Activated CD8-positive, alpha-beta T cell treated with anti-CD3 and anti-CD28 coated beads for 36 hours (primary cell): ENCODE measurements around the gene TNS1. TPM values are rescaled to one million over a fixed set of nuclear protein-coding genes. Genes with fewer than 3 reads are reported as not detected.

Experiments
- ATAC-seq: fragments of 200-7000 bp; cut with Tn5 transposase; one replicate; pipeline ENCODE4 v1.10.0; 2021; ENCODE audit warnings: mild to moderate bottlenecking, moderate library complexity
- CTCF ChIA-PET: fragments of 350-600 bp; sonication (Branson Sonifier 250); formaldehyde crosslinking; loops from one replicate; lab custom pipeline; 2021; ENCODE audit warnings: antibody characterized with exemption; lab: Charles Lee
- POLR2A ChIA-PET: fragments of 350-600 bp; sonication (Branson Sonifier 250); formaldehyde crosslinking; loops from one replicate; lab custom pipeline; 2021; ENCODE audit warnings: antibody characterized with exemption; lab: Charles Lee
- DNase-seq: peaks from one replicate; pipeline ENCODE4 v3.0.0-alpha.2; 2020
- H3K27ac Mint-ChIP-seq: one replicate; pipeline ENCODE4 v1.8.0; 2021; ENCODE audit warnings: mild to moderate bottlenecking, mixed read lengths
- H3K27me3 Mint-ChIP-seq: one replicate; pipeline ENCODE4 v1.8.0; 2021; ENCODE audit warnings: mixed read lengths
- H3K36me3 Mint-ChIP-seq: one replicate; pipeline ENCODE4 v1.8.0; 2021; ENCODE audit warnings: low read depth, mixed read lengths
- H3K4me1 Mint-ChIP-seq: one replicate; pipeline ENCODE4 v1.8.0; 2021; ENCODE audit warnings: low read depth, mixed read lengths
- H3K4me3 Mint-ChIP-seq: one replicate; pipeline ENCODE4 v1.8.0; 2021; ENCODE audit warnings: mild to moderate bottlenecking, moderate library complexity, mixed read lengths
- H3K9me3 Mint-ChIP-seq: one replicate; pipeline ENCODE4 v1.8.0; 2021; ENCODE audit warnings: mixed read lengths
- intact Hi-C: fragments of 100-400 bp; cut with micrococcal nuclease; formaldehyde crosslinking; loops from one replicate; pipeline ENCODE4 v1.10.0; 2022
- total RNA-seq, 2 experiments: library from RNA; stranded (reverse); gene quantifications; one replicate each; pipeline ENCODE4 v1.2.3, GENCODE V29; 2021
- TF ChIP-seq, protein P1 (sequence below): fragments of 200-600 bp; IDR thresholded peaks from one replicate; pipeline ENCODE4 v1.8.0; 2022; ENCODE audit warnings: antibody characterized with exemption, mild to moderate bottlenecking

The TNS1 gene
- total RNA-seq, 2 experiments from 2014 or later = 1.8 to 2.0 TPM

DNA sequence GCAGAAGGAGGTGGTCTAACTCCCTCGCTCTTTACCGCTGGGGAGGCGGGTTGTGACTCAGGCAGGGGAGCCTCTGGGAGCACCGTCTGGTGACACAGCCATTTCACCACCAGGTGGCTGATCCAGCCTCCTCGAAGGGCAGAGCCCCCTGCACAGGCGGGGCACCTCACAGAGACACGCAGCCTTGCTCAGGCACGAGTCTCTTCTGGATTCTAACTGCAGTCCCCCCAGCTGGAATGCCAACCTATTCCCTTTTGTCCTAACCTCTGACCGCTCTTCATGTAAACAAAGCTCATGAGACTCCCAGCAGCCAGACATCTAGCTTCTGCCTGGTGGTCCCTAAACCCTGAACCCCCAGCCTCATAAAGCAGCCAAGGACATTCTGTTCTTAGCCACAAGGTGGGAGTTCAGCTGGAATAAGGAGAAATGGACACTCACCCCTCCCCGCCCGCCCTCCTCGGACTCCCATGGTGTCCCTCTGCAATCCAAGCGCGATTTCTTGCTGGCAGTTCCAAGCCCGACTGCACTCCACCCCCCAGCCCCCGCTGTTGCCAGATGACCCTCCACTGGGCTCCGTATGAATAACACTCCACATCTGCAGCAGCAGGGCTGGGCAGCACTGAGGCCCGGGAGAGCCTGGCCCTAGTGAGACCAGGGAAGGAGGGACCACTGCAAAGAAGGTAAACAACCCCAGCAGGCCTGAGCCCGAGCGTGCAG lies 84.3 kb downstream of the TNS1 start:
- Mint-ChIP-seq H3K9me3 (no peaks in the 10 kb centered on the region), H3K4me1 (no peaks in the 10 kb centered on the region), H3K27ac (no peak overlapping the region), H3K27me3 (no peaks in the 10 kb centered on the region), H3K4me3 (no peak overlapping the region), H3K36me3 (no peaks in the 10 kb centered on the region)
- no peak for DNase-seq
- intact Hi-C loops = no loop called here
- ChIA-PET CTCF (no interaction called here), POLR2A (no interaction called here)
- no peak for ATAC-seq
- TF ChIP-seq, protein P1, sequence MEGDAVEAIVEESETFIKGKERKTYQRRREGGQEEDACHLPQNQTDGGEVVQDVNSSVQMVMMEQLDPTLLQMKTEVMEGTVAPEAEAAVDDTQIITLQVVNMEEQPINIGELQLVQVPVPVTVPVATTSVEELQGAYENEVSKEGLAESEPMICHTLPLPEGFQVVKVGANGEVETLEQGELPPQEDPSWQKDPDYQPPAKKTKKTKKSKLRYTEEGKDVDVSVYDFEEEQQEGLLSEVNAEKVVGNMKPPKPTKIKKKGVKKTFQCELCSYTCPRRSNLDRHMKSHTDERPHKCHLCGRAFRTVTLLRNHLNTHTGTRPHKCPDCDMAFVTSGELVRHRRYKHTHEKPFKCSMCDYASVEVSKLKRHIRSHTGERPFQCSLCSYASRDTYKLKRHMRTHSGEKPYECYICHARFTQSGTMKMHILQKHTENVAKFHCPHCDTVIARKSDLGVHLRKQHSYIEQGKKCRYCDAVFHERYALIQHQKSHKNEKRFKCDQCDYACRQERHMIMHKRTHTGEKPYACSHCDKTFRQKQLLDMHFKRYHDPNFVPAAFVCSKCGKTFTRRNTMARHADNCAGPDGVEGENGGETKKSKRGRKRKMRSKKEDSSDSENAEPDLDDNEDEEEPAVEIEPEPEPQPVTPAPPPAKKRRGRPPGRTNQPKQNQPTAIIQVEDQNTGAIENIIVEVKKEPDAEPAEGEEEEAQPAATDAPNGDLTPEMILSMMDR = no peak

DNA sequence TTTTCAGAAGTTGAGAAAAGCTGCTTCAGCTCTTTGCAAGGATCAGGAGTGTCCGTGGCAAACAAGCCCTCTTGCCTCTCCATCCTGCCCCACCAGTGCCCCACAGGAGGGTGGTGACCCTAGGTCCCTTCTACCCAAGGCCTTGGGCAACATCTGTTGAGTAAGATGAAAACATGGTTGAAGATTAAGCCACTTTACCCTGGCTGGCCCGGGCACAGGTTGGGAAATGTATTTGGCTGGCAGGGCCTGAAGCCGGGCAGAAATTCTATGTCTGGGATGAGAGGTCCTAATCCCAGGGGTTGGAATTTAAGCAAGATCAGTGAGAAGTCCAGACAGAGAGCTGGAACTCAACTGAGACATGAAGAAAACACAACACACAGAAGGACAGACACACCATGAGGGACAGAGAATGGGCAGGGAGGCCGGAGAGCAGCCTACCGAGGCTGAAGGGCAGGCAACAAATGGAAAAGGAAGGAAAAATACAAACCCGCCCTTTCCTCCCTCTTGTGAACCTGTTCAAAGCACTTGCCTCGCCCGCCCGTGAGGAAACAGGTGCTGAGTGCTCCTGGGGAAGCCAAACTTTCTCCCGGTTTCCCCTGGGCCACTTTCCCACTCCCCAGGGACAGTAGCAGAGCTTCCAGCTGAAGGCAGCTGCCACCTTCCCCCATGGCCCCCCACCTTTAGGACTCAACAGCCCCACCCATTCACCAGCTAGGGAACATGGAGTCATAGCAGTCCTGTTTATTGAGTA lies 86.1 kb downstream of the TNS1 start:
- ChIA-PET POLR2A (interaction anchor here (0.7 kb wide), 1 partner anchor 8 kb away, joined by 3 read pairs; no protein-coding TSS in a partner anchor), CTCF (no interaction called here)
- H3K4me3 Mint-ChIP-seq = no peak overlapping the region
- no peaks in the 10 kb centered on the region for H3K27me3 Mint-ChIP-seq
- DNase-seq = no peak
- no peaks in the 10 kb centered on the region for H3K36me3 Mint-ChIP-seq
- no peak overlapping the region for H3K27ac Mint-ChIP-seq
- TF ChIP-seq, protein P1 = no peak
- no peak for ATAC-seq
- intact Hi-C loops = no loop called here
- no peaks in the 10 kb centered on the region for H3K4me1 Mint-ChIP-seq
- no peaks in the 10 kb centered on the region for H3K9me3 Mint-ChIP-seq

DNA sequence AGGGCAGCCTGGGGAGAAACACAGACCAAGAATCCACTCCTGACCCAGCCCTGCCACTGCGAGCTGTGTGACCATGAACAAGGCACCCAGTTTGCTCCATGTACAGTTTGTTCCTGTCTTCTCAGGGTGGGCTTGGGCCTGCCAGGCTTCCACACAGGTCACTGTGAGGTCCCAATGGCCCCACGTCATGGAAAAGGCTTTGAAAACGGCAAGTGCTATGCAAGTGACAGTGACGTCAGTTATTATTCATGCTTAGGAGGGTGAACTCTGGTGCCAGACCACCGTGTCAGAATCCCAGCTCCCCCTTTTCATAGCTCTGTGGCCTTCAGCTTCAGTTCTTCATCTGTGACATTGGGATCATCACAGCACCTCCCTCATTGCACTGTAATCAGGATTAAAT lies 87.1 kb downstream of the TNS1 start:
- DNase-seq = no peak
- TF ChIP-seq, protein P1 = no peak
- H3K4me1 Mint-ChIP-seq = no peaks in the 10 kb centered on the region
- H3K27me3 Mint-ChIP-seq = no peaks in the 10 kb centered on the region
- ChIA-PET POLR2A (interaction anchor here (0.7 kb wide), 1 partner anchor 9 kb away, joined by 3 read pairs; no protein-coding TSS in a partner anchor), CTCF (interaction anchor here (0.9 kb wide), 1 partner anchor 28 kb away, joined by 3 read pairs; no protein-coding TSS in a partner anchor)
- no peaks in the 10 kb centered on the region for H3K36me3 Mint-ChIP-seq
- no peaks in the 10 kb centered on the region for H3K9me3 Mint-ChIP-seq
- no peak overlapping the region for H3K4me3 Mint-ChIP-seq
- intact Hi-C loops = no loop called here
- H3K27ac Mint-ChIP-seq = no peak overlapping the region
- ATAC-seq = no peak

DNA sequence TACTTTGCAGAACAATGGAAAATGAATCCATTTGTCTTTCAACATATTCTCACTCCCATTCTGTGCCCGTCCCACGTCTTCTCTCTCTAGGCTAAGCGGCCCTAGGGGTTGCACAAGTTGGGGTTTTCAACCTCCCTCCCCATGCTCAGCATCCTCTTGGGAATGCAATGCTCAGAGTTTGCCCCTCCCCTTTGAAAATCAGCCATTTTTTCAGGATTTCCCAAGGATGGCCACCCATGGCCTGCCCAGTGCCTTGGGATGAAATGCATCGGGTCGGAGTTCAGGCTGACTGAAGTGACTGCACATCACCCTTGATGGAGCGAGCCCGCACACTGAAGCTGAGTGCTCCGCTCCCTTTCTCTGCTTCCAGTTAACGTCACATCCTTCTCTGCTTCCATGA lies 87.9 kb downstream of the TNS1 start:
- Mint-ChIP-seq H3K36me3 (no peaks in the 10 kb centered on the region), H3K4me1 (no peaks in the 10 kb centered on the region), H3K27me3 (no peaks in the 10 kb centered on the region), H3K27ac (no peak overlapping the region), H3K4me3 (no peak overlapping the region), H3K9me3 (no peaks in the 10 kb centered on the region)
- ChIA-PET CTCF (interaction anchor here (0.9 kb wide), 1 partner anchor 27 kb away, joined by 3 read pairs; no protein-coding TSS in a partner anchor), POLR2A (no interaction called here)
- no peak for DNase-seq
- TF ChIP-seq, protein P1 = no peak
- ATAC-seq = no peak
- intact Hi-C loops = no loop called here

DNA sequence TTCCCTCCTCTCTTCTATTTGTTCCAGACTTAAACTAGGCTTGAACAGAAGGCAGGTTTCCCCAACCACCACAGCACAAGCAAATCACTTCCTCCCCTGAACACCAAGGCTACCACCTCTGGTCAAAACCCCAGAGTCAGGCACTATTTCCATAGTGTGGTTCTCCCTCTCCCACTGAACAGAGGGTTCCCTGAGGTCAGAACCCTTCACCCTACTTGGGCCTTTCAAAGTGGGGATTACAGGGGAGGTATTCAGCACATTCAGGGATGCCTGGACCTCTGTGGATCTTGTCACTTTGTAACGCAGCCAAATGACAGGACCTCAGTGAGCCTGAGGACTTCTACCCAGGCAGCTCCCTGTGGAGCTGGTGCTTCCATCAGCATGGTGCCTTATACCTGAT lies 88.7 kb downstream of the TNS1 start:
- Mint-ChIP-seq H3K27ac (no peak overlapping the region), H3K9me3 (no peaks in the 10 kb centered on the region), H3K4me1 (no peaks in the 10 kb centered on the region), H3K36me3 (no peaks in the 10 kb centered on the region), H3K27me3 (no peaks in the 10 kb centered on the region), H3K4me3 (no peak overlapping the region)
- DNase-seq (no peak), ATAC-seq (no peak)
- TF ChIP-seq, protein P1 = no peak
- intact Hi-C loops = no loop called here
- POLR2A ChIA-PET = no interaction called here
- CTCF ChIA-PET = no interaction called here
